NT2/D1 (cell line): ENCODE data around the gene UBAC2.

ENCODE experiments used
- SUZ12 ChIP-seq: IDR thresholded peaks from 2 replicates; pipeline ENCODE4 v1.6.1; 2011; ENCODE audit not compliant: insufficient read length, insufficient read depth; ENCODE audit errors: extremely low read depth
- YY1 ChIP-seq: IDR thresholded peaks from 2 replicates; pipeline ENCODE4 v1.6.1; 2011; ENCODE audit not compliant: insufficient read length, insufficient read depth
- ZNF274 ChIP-seq: IDR thresholded peaks from 2 replicates; pipeline ENCODE4 v1.6.1; 2011; ENCODE audit warnings: mild to moderate bottlenecking, low read depth, low read length

GRCh38 chr13:99174533-99175100 is 26.0 kb upstream of the UBAC2 start:
- TF ChIP-seq YY1 (no peak), ZNF274 (no peak), SUZ12 (no peak)
